Measurements from ENCODE around the gene GNA12. TPM values are rescaled to one million over a fixed set of nuclear protein-coding genes. Genes with fewer than 3 reads are reported as not detected.

GNA12 gene
- total and polyA plus RNA-seq, 9 of the 15 experiments (the other 6 are each of a cell fraction or from before 2014, with no cell fraction given), result 0.65 to 32.7 (median 9.6) TPM

DNA sequence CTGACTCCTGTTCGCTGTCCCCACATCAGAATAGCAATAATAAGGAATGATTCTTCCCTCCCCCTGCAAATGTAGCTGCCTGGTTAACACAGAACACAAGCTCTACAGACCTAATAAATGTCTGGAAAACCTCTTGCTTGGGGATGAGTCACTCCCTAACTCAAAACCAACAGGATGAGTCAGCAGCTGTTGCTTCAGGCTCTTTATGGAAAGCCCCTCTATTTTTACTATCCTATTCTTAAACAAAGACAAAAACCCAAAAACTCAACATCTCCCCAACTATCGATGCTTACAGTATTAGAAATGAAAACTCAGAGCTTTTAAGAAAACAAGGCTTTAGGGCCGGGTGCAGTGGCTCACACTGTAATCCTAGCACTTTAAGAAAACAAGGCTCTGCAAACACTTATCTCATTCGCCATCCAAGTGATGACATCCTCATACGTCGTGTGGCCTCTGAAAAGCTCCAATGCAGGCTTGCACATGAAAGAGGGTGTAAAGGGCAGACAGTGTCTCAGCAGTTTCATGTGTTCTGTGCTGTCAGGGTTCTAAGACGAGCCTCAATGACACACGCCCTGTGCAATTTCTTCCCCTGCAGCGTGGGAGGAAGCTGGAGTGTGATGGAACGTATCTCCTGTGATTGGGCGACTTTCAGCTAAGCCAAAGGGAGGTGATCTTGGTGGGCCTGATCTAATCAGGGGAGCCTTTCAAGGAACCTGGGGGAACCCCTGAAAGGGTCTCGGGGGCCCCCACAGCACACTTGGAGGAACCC lies 86.0 kb downstream of the GNA12 start (continued):
- TF ChIP-seq, protein P1, sequence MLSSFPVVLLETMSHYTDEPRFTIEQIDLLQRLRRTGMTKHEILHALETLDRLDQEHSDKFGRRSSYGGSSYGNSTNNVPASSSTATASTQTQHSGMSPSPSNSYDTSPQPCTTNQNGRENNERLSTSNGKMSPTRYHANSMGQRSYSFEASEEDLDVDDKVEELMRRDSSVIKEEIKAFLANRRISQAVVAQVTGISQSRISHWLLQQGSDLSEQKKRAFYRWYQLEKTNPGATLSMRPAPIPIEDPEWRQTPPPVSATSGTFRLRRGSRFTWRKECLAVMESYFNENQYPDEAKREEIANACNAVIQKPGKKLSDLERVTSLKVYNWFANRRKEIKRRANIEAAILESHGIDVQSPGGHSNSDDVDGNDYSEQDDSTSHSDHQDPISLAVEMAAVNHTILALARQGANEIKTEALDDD (IDR thresholded peaks at IDR 0.05), result peak; percentile 80
- no peak for TF ChIP-seq MYBL2 (IDR thresholded peaks at IDR 0.05; ENCODE audit: low read depth)
- TF ChIP-seq MYBL2 (CRISPR knock-in tag; IDR thresholded peaks at IDR 0.05; ENCODE audit: borderline replicate concordance), result no peak
- TF ChIP-seq EWSR1 (IDR thresholded peaks at IDR 0.05; ENCODE audit: borderline replicate concordance, low read depth, partially characterized antibody), result no peak
- peak; percentile 49 for TF ChIP-seq TBP (optimal IDR thresholded peaks at IDR 0.05; ENCODE audit: low read depth, low read length)
- TF ChIP-seq, protein P2, sequence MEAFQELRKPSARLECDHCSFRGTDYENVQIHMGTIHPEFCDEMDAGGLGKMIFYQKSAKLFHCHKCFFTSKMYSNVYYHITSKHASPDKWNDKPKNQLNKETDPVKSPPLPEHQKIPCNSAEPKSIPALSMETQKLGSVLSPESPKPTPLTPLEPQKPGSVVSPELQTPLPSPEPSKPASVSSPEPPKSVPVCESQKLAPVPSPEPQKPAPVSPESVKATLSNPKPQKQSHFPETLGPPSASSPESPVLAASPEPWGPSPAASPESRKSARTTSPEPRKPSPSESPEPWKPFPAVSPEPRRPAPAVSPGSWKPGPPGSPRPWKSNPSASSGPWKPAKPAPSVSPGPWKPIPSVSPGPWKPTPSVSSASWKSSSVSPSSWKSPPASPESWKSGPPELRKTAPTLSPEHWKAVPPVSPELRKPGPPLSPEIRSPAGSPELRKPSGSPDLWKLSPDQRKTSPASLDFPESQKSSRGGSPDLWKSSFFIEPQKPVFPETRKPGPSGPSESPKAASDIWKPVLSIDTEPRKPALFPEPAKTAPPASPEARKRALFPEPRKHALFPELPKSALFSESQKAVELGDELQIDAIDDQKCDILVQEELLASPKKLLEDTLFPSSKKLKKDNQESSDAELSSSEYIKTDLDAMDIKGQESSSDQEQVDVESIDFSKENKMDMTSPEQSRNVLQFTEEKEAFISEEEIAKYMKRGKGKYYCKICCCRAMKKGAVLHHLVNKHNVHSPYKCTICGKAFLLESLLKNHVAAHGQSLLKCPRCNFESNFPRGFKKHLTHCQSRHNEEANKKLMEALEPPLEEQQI (IDR thresholded peaks at IDR 0.05), result no peak
- TF ChIP-seq BCOR (IDR thresholded peaks at IDR 0.05), result no peak; the same call in 1 of the 2 replicates
- TF ChIP-seq CBX3 (IDR thresholded peaks at IDR 0.05; ENCODE audit: borderline replicate concordance in 1 of 2, low read length in 2 of 2), result peak in 1 of 2 experiments; percentile 91; a peak in 2 of 3 replicates
- 0 out of 2 replicates have a peak, but pooled peaks have one; percentile 81 for TF ChIP-seq ZKSCAN8 (CRISPR knock-in tag; IDR thresholded peaks at IDR 0.05)
- TF ChIP-seq PPARD (CRISPR knock-in tag; IDR thresholded peaks at IDR 0.05), result no peak
- TF ChIP-seq, protein P3, sequence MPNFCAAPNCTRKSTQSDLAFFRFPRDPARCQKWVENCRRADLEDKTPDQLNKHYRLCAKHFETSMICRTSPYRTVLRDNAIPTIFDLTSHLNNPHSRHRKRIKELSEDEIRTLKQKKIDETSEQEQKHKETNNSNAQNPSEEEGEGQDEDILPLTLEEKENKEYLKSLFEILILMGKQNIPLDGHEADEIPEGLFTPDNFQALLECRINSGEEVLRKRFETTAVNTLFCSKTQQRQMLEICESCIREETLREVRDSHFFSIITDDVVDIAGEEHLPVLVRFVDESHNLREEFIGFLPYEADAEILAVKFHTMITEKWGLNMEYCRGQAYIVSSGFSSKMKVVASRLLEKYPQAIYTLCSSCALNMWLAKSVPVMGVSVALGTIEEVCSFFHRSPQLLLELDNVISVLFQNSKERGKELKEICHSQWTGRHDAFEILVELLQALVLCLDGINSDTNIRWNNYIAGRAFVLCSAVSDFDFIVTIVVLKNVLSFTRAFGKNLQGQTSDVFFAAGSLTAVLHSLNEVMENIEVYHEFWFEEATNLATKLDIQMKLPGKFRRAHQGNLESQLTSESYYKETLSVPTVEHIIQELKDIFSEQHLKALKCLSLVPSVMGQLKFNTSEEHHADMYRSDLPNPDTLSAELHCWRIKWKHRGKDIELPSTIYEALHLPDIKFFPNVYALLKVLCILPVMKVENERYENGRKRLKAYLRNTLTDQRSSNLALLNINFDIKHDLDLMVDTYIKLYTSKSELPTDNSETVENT (CRISPR knock-in tag; IDR thresholded peaks at IDR 0.05), result no peak
- TF ChIP-seq, protein P4, sequence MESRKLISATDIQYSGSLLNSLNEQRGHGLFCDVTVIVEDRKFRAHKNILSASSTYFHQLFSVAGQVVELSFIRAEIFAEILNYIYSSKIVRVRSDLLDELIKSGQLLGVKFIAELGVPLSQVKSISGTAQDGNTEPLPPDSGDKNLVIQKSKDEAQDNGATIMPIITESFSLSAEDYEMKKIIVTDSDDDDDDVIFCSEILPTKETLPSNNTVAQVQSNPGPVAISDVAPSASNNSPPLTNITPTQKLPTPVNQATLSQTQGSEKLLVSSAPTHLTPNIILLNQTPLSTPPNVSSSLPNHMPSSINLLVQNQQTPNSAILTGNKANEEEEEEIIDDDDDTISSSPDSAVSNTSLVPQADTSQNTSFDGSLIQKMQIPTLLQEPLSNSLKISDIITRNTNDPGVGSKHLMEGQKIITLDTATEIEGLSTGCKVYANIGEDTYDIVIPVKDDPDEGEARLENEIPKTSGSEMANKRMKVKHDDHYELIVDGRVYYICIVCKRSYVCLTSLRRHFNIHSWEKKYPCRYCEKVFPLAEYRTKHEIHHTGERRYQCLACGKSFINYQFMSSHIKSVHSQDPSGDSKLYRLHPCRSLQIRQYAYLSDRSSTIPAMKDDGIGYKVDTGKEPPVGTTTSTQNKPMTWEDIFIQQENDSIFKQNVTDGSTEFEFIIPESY (CRISPR knock-in tag; IDR thresholded peaks at IDR 0.05), result no peak
- no peak for TF ChIP-seq RHOXF2B (CRISPR knock-in tag; conservative IDR thresholded peaks at IDR 0.05)
- no peak for TF ChIP-seq GABPB2 (CRISPR knock-in tag; conservative IDR thresholded peaks at IDR 0.05)
- TF ChIP-seq MTA2 (IDR thresholded peaks at IDR 0.05; ENCODE audit: low read depth), result peak; percentile 37; the same call in 1 of the 2 replicates

All from K562 (cell line).